NCI-H1930 (cell line): Measurements from ENCODE around the gene FGF9.

Experiments used
- DNase-seq, 2 experiments: peaks; one replicate each; lab custom pipeline; 2025; lab: John Stamatoyannopoulos, UW

Gene FGF9

GRCh38 chr13:21670883-21671619 lies at the start of gene FGF9:
Gene FGF9, plus strand, starts transcription at chr13:21671073. Its CDS starts 840 bp downstream, at chr13:21671913.
- DNase-seq, result peak; percentile 82 to 92

- DNase-seq, result peak in 1 of 2 experiments; percentile 18
Observed at GRCh38 chr13:21625366-21625765, 45.5 kb upstream of the FGF9 start.

- no peak for DNase-seq
Observed at GRCh38 chr13:21632196-21632595, 38.7 kb upstream of the FGF9 start.

GRCh38 chr13:21636656-21637055 lies 34.2 kb upstream of the FGF9 start:
- DNase-seq, result no peak

- DNase-seq, result no peak
Observed at GRCh38 chr13:21637296-21637695, 33.6 kb upstream of the FGF9 start.

GRCh38 chr13:21638319-21639282 lies 32.3 kb upstream of the FGF9 start:
- peak in 1 of 2 experiments; percentile 8 for DNase-seq

GRCh38 chr13:21639561-21639960 lies 31.3 kb upstream of the FGF9 start:
- DNase-seq, result no peak

- no peak for DNase-seq
Observed at GRCh38 chr13:21641629-21642028, 29.2 kb upstream of the FGF9 start.

GRCh38 chr13:21657538-21657937 lies 13.3 kb upstream of the FGF9 start:
- DNase-seq, result no peak

GRCh38 chr13:21659087-21659486 lies 11.8 kb upstream of the FGF9 start:
- DNase-seq, result no peak

- no peak for DNase-seq
Observed at GRCh38 chr13:21661097-21661909, 9.6 kb upstream of the FGF9 start.

- DNase-seq, result peak in 1 of 2 experiments; percentile 64
Observed at GRCh38 chr13:21663197-21663596, 7.7 kb upstream of the FGF9 start.

GRCh38 chr13:21668732-21669275 lies 2.1 kb upstream of the FGF9 start:
- DNase-seq, result no peak

- DNase-seq, result peak; percentile 57 to 61
Observed at GRCh38 chr13:21670006-21670882, 629 bp upstream of the FGF9 start.

GRCh38 chr13:21671620-21672286 lies 880 bp downstream of the FGF9 start:
- no peak for DNase-seq

GRCh38 chr13:21672287-21672680 lies 1.4 kb downstream of the FGF9 start:
- no peak for DNase-seq

- DNase-seq, result no peak
Observed at GRCh38 chr13:21672796-21673538, 2.1 kb downstream of the FGF9 start.

- DNase-seq, result no peak
Observed at GRCh38 chr13:21673539-21673788, 2.6 kb downstream of the FGF9 start.

GRCh38 chr13:21673789-21674489 lies 3.1 kb downstream of the FGF9 start:
- peak; percentile 56 to 67 for DNase-seq
